NB4 (cell line): Measurements from ENCODE around the gene PEPD.

Source experiments
- MAX ChIP-seq: IDR thresholded peaks from 2 replicates; pipeline ENCODE4 v1.6.1; 2011; ENCODE audit warnings: low read depth, low read length
- MYC ChIP-seq: IDR thresholded peaks from 2 replicates; pipeline ENCODE4 v1.6.1; 2011; ENCODE audit warnings: low read depth, low read length
- POLR2A ChIP-seq: IDR thresholded peaks from 2 replicates; pipeline ENCODE4 v1.6.1; 2011; ENCODE audit warnings: mild to moderate bottlenecking; ENCODE audit not compliant: insufficient read length; ENCODE audit errors: extremely low read depth
- TF ChIP-seq, protein P1 (sequence below): IDR thresholded peaks from one replicate; pipeline ENCODE4 v1.5.1; 2012; ENCODE audit warnings: low read depth, low read length

DNA sequence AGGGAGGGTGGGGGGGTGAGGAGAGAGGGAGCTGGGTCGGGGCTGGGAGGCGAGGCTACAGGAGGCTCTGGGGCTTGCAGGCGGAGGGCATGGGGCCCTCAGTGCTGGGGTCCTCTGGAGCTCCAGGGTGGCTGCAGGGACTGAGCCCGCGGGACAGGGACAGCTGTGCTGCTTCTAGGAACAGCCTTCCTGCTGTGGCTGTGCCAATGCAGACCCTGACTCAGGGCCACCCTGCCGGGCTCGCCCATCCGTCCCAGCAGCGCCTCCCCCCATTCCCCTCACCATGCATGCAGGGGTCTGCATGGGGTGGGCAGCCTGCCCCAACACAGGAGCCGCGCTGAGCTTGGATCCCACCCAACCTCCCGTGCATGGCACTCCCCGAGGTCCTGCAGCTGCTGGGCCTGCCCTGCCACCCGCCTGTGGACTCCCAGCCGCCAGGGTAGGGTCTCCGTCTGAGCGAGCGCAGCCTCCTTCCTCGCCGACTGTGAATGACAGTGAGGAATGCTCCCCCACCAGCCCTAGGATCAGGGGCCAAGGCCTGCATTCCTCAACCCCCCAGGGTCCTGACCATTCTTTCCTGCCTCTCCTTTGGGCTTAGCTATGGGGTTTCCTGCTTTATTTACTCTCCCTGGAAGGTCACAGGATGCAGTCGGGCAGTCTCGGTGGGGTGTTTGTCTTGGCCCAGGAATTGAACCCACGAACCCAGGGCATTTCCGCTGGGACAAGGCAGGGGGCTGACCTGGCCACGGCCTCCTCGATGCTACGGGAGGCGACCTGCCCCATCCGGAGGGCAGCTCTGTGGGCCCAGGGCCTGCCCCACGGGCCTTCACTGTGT, 124.7 kb downstream of the PEPD start:
- TF ChIP-seq, protein P1, sequence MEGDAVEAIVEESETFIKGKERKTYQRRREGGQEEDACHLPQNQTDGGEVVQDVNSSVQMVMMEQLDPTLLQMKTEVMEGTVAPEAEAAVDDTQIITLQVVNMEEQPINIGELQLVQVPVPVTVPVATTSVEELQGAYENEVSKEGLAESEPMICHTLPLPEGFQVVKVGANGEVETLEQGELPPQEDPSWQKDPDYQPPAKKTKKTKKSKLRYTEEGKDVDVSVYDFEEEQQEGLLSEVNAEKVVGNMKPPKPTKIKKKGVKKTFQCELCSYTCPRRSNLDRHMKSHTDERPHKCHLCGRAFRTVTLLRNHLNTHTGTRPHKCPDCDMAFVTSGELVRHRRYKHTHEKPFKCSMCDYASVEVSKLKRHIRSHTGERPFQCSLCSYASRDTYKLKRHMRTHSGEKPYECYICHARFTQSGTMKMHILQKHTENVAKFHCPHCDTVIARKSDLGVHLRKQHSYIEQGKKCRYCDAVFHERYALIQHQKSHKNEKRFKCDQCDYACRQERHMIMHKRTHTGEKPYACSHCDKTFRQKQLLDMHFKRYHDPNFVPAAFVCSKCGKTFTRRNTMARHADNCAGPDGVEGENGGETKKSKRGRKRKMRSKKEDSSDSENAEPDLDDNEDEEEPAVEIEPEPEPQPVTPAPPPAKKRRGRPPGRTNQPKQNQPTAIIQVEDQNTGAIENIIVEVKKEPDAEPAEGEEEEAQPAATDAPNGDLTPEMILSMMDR: no peak
- no peak for TF ChIP-seq POLR2A
- no peak for TF ChIP-seq MAX
- no peak for TF ChIP-seq MYC
